ENCODE measurements around the gene DNAJB12.
"Not testable (repeated sequence)": the region's sequence is repeated elsewhere in the genome, so short reads cannot be mapped to it uniquely, and the experiment has no call there.

The DNAJB12 gene

GRCh38 chr10:72354356-72355213, at the start of gene DNAJB12:
Gene DNAJB12, minus strand, starts transcription at chr10:72354919. Its CDS starts 22 bp downstream, at chr10:72354897.
- DNase-seq (ENCODE audit: extremely low read depth, low read depth): peak; percentile 95
- no peak for TF ChIP-seq CTCF (IDR thresholded peaks at IDR 0.05; ENCODE audit: low read depth, low read length, missing control alignments)
- H3K4me3 ChIP-seq (replicated peaks; ENCODE audit: low read depth, low read length): peak within 1 kb of the TSS; percentile 74

GRCh38 chr10:72395581-72395980, 40.9 kb upstream of the DNAJB12 start:
- DNase-seq (ENCODE audit: extremely low read depth, low read depth); H3K4me3 ChIP-seq (replicated peaks; ENCODE audit: low read depth, low read length): not testable (repeated sequence)

- H3K4me3 ChIP-seq (replicated peaks; ENCODE audit: low read depth, low read length): no peak overlapping the region
- no peak for DNase-seq (ENCODE audit: extremely low read depth, low read depth)
- TF ChIP-seq CTCF (IDR thresholded peaks at IDR 0.05; ENCODE audit: low read depth, low read length, missing control alignments): no peak
Observed at GRCh38 chr10:72392571-72392970, 37.9 kb upstream of the DNAJB12 start.

- TF ChIP-seq CTCF (IDR thresholded peaks at IDR 0.05; ENCODE audit: low read depth, low read length, missing control alignments): no peak
- DNase-seq (ENCODE audit: extremely low read depth, low read depth): no peak
- H3K4me3 ChIP-seq (replicated peaks; ENCODE audit: low read depth, low read length): no peak overlapping the region
Observed at GRCh38 chr10:72390764-72391163, 36.0 kb upstream of the DNAJB12 start.

GRCh38 chr10:72389716-72390115, 35.0 kb upstream of the DNAJB12 start:
- DNase-seq (ENCODE audit: extremely low read depth, low read depth): no peak
- no peak for TF ChIP-seq CTCF (IDR thresholded peaks at IDR 0.05; ENCODE audit: low read depth, low read length, missing control alignments)
- H3K4me3 ChIP-seq (replicated peaks; ENCODE audit: low read depth, low read length): no peak overlapping the region

GRCh38 chr10:72389014-72389413, 34.3 kb upstream of the DNAJB12 start:
- no peak for TF ChIP-seq CTCF (IDR thresholded peaks at IDR 0.05; ENCODE audit: low read depth, low read length, missing control alignments)
- no peak overlapping the region for H3K4me3 ChIP-seq (replicated peaks; ENCODE audit: low read depth, low read length)
- DNase-seq (ENCODE audit: extremely low read depth, low read depth): no peak

GRCh38 chr10:72388062-72388461, 33.3 kb upstream of the DNAJB12 start:
- TF ChIP-seq CTCF (IDR thresholded peaks at IDR 0.05; ENCODE audit: low read depth, low read length, missing control alignments): no peak
- no peak for DNase-seq (ENCODE audit: extremely low read depth, low read depth)
- no peak overlapping the region for H3K4me3 ChIP-seq (replicated peaks; ENCODE audit: low read depth, low read length)
